B cell (primary cell): ENCODE data around the gene EBLN2. TPM values are rescaled to one million over a fixed set of nuclear protein-coding genes. Genes with fewer than 3 reads are reported as not detected.
"Not testable (repeated sequence)": the region's sequence is repeated elsewhere in the genome, so short reads cannot be mapped to it uniquely, and the experiment has no call there.

ENCODE experiments used
- ATAC-seq: fragments of 200-7000 bp; cut with Tn5 transposase; one replicate; pipeline ENCODE4 v1.10.0; 2021; ENCODE audit warnings: low read depth, mild to moderate bottlenecking, moderate number of reproducible peaks, moderate library complexity
- CTCF ChIA-PET: fragments of 350-600 bp; sonication (Branson Sonifier 250); formaldehyde crosslinking; loops from one replicate; lab custom pipeline; 2021; ENCODE audit warnings: antibody characterized with exemption, inconsistent platforms; lab: Charles Lee
- POLR2A ChIA-PET: fragments of 350-600 bp; sonication (Branson Sonifier 250); formaldehyde crosslinking; loops from one replicate; lab custom pipeline; 2021; ENCODE audit warnings: antibody characterized with exemption; lab: Charles Lee
- DNase-seq: peaks from one replicate; pipeline ENCODE4 v3.0.0; 2013
- H2AFZ ChIP-seq: 2 replicates; pipeline ENCODE4 v1.6.1; 2012; ENCODE audit warnings: mild to moderate bottlenecking, low read depth, low read length; ENCODE audit not compliant: insufficient read depth, poor library complexity, severe bottlenecking
- H3K27ac ChIP-seq, 2 donors: 1 replicate in 1 of 2; 2 replicates in 1 of 2; pipeline ENCODE4 v1.5.1; 2012 to 2013; ENCODE audit warnings: low read length in 2 of 2, mild to moderate bottlenecking in 2 of 2, moderate library complexity in 1 of 2
- H3K27me3 ChIP-seq, 4 experiments: fragments of 200-600 bp in 1 of 4; sonication (generic) in 1 of 4; replicated peaks in 1 of 4; 1 replicate in 2 of 4; 2 replicates in 2 of 4; pipeline versions ENCODE4 v1.6.1 to v1.7.0; 2013 to 2016; ENCODE audit warnings: low read length in 3 of 4, mild to moderate bottlenecking in 2 of 4, mixed read lengths in 1 of 4, moderate library complexity in 1 of 4; ENCODE audit not compliant: insufficient read depth in 4 of 4, control insufficient read depth in 3 of 4; ENCODE audit errors: control extremely low read depth in 1 of 4
- H3K36me3 ChIP-seq, 2 experiments: replicated peaks in 1 of 2; 1 replicate in 1 of 2; 2 replicates in 1 of 2; pipeline versions ENCODE4 v1.6.1 to v1.7.1; 2013; ENCODE audit warnings: low read length in 1 of 2; ENCODE audit not compliant: insufficient read depth in 2 of 2, control insufficient read depth in 1 of 2; ENCODE audit errors: control extremely low read depth in 1 of 2, extremely low read depth in 1 of 2
- H3K4me1 ChIP-seq, 2 donors: fragments of 200-600 bp in 1 of 2; sonication (generic) in 1 of 2; 1 replicate in 1 of 2; 2 replicates in 1 of 2; pipeline versions ENCODE4 v1.5.1 to v1.6.1; 2013 to 2017; ENCODE audit warnings: low read length in 2 of 2; ENCODE audit not compliant: control insufficient read depth in 2 of 2, insufficient read depth in 2 of 2
- H3K4me2 ChIP-seq: replicated peaks from 2 replicates; pipeline ENCODE3; 2012; ENCODE audit warnings: mild to moderate bottlenecking, low read depth, low read length; ENCODE audit not compliant: poor library complexity, severe bottlenecking
- H3K4me3 ChIP-seq, 5 experiments: fragments of 200-600 bp in 1 of 5; sonication (generic) in 1 of 5; 1 replicate in 3 of 5; 2 replicates in 2 of 5; pipeline versions ENCODE4 v1.5.1 to v1.7.0; 2011 to 2016; ENCODE audit warnings: low read length in 4 of 5, mild to moderate bottlenecking in 4 of 5, low read depth in 2 of 5, control low read depth in 1 of 5, moderate library complexity in 1 of 5; ENCODE audit not compliant: insufficient read depth in 1 of 5; ENCODE audit errors: control extremely low read depth in 1 of 5, extremely low read depth in 1 of 5
- H3K79me2 ChIP-seq: fragments of 200-600 bp; sonication (generic); one replicate; pipeline ENCODE4 v1.6.0; 2016; ENCODE audit warnings: low read length; ENCODE audit not compliant: control insufficient read depth, insufficient read depth
- H3K9ac ChIP-seq: fragments of 200-600 bp; sonication (generic); 2 replicates; pipeline ENCODE4 v1.6.1; 2017; ENCODE audit warnings: mild to moderate bottlenecking, low read length, moderate library complexity
- H3K9me3 ChIP-seq, 3 donors: one replicate each; pipeline versions ENCODE4 v1.6.1 to v1.7.1; 2013; ENCODE audit warnings: low read length in 2 of 3; ENCODE audit not compliant: control insufficient read depth in 2 of 3, insufficient read depth in 1 of 3; ENCODE audit errors: control extremely low read depth in 1 of 3
- H4K20me1 ChIP-seq: 2 replicates; pipeline ENCODE4 v1.6.0; 2012; ENCODE audit warnings: mild to moderate bottlenecking, low read length; ENCODE audit not compliant: insufficient read depth, control insufficient read depth, poor library complexity, severe bottlenecking
- H3K27ac Mint-ChIP-seq: one replicate; pipeline ENCODE4 v1.8.0; 2021; ENCODE audit warnings: mixed read lengths
- H3K27me3 Mint-ChIP-seq: one replicate; pipeline ENCODE4 v1.8.0; 2021; ENCODE audit warnings: mixed read lengths
- H3K4me1 Mint-ChIP-seq: one replicate; pipeline ENCODE4 v1.8.0; 2021; ENCODE audit warnings: mixed read lengths
- H3K4me3 Mint-ChIP-seq: one replicate; pipeline ENCODE4 v1.8.0; 2021; ENCODE audit warnings: mixed read lengths
- H3K9me3 Mint-ChIP-seq: one replicate; pipeline ENCODE4 v1.8.0; 2022; ENCODE audit warnings: mixed read lengths; ENCODE audit not compliant: insufficient read depth
- EZH2 ChIP-seq: IDR thresholded peaks from 2 replicates; pipeline ENCODE4 v1.6.1; 2012; ENCODE audit warnings: borderline replicate concordance, low read depth, mild to moderate bottlenecking, moderate library complexity, low read length; ENCODE audit not compliant: insufficient read depth, poor library complexity, severe bottlenecking
- WGBS: methylation state at CpG from one replicate; pipeline ENCODE4 v1.1.5; 2013; ENCODE audit warnings: missing lambda C conversion rate; ENCODE audit not compliant: insufficient coverage; 5-methylcytosine and 5-hydroxymethylcytosine counted together
- intact Hi-C: fragments of 100-400 bp; cut with micrococcal nuclease; formaldehyde crosslinking; loops from one replicate; pipeline ENCODE4 v1.10.0; 2022
- polyA plus RNA-seq: library from polyadenylated mRNA; depleted of rRNA; stranded (reverse); fragments of >200 nt; gene quantifications from 2 replicates; pipeline ENCODE4 v1.2.3, GENCODE V29; 2012
- total RNA-seq, 2 donors: library from RNA; stranded (reverse); fragments of 120-200 nt in 1 of 2; gene quantifications; 1 replicate in 1 of 2; 2 replicates in 1 of 2; pipeline versions ENCODE4 v1.2.3 to v1.2.4, GENCODE V29; 2013 to 2022
- TF ChIP-seq, protein P1 (sequence below): fragments of 200-600 bp; IDR thresholded peaks from one replicate; pipeline ENCODE4 v1.8.0; 2022; ENCODE audit warnings: antibody characterized with exemption, mild to moderate bottlenecking

EBLN2 gene
- total and polyA plus RNA-seq, 2 donors (not counting 1 experiment from before 2014, with no cell fraction given) = 4.5 to 10.2 TPM

GRCh38 chr3:73060302-73060723, 1.1 kb upstream of the EBLN2 start:
- no CpG with 5 or more reads among the region's 1 CpG for WGBS
- no peaks in the 10 kb centered on the region for H3K27me3 Mint-ChIP-seq
- no peak for ATAC-seq

DNA sequence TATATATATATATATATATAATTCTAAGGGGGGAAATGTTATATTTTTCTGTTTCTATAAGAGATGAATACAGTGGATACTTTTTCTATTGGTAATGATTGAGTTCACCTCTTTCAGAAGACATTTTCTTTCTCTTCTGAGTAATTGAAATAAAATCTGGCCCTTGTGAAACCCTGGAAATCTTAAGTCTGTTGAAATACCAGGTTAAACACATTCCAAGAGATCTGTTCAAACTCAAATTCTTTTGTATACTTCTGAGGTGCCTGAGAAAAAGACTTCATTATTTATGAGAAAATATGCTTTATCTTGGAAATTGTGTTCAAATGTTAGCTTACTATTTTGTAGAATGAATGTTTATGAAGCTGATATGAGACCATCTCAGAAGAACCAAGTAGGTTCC, 4.8 kb downstream of the EBLN2 start:
- H3K4me2 ChIP-seq, DNase-seq, H3K4me3 Mint-ChIP-seq, H3K9me3 Mint-ChIP-seq, H3K27ac Mint-ChIP-seq, H3K4me1 ChIP-seq, H3K4me1 Mint-ChIP-seq, intact Hi-C loops, H4K20me1 ChIP-seq, POLR2A ChIA-PET, H3K9ac ChIP-seq, H3K27me3 ChIP-seq, H3K27ac ChIP-seq, H3K27me3 Mint-ChIP-seq, H2AFZ ChIP-seq, H3K4me3 ChIP-seq, ATAC-seq, H3K79me2 ChIP-seq, H3K9me3 ChIP-seq: not testable (repeated sequence)
- peaks cover 16 to 50% of the 10 kb centered on the region in 2 experiments for H3K36me3 ChIP-seq
- CTCF ChIA-PET = interaction anchor here (1.4 kb wide), 1 partner anchor 10 kb away, joined by 6 read pairs; no protein-coding TSS in a partner anchor

More at GRCh38 chr3:73060302-73060723, 1.1 kb upstream of the EBLN2 start:
- intact Hi-C loops = no loop called here
- Histone ChIP-seq H3K79me2 (no peaks in the 10 kb centered on the region), H3K27me3 (no peaks in the 10 kb centered on the region), H3K4me2 (no peak overlapping the region), H3K36me3 (peaks cover 16 to 45% of the 10 kb centered on the region in 2 experiments), H4K20me1 (peaks cover 33% of the 10 kb centered on the region), H3K9me3 (no peaks in the 10 kb centered on the region), H3K4me3 (no peak overlapping the region), H3K9ac (no peak overlapping the region), H3K27ac (no peak overlapping the region), H2AFZ (no peak overlapping the region), H3K4me1 (no peaks in the 10 kb centered on the region)
- Mint-ChIP-seq H3K27ac (no peak overlapping the region), H3K4me1 (peaks cover 4% of the 10 kb centered on the region), H3K4me3 (no peak overlapping the region), H3K9me3 (no peaks in the 10 kb centered on the region)
- no peak for TF ChIP-seq EZH2
- TF ChIP-seq, protein P1, sequence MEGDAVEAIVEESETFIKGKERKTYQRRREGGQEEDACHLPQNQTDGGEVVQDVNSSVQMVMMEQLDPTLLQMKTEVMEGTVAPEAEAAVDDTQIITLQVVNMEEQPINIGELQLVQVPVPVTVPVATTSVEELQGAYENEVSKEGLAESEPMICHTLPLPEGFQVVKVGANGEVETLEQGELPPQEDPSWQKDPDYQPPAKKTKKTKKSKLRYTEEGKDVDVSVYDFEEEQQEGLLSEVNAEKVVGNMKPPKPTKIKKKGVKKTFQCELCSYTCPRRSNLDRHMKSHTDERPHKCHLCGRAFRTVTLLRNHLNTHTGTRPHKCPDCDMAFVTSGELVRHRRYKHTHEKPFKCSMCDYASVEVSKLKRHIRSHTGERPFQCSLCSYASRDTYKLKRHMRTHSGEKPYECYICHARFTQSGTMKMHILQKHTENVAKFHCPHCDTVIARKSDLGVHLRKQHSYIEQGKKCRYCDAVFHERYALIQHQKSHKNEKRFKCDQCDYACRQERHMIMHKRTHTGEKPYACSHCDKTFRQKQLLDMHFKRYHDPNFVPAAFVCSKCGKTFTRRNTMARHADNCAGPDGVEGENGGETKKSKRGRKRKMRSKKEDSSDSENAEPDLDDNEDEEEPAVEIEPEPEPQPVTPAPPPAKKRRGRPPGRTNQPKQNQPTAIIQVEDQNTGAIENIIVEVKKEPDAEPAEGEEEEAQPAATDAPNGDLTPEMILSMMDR = no peak
- CTCF ChIA-PET = no interaction called here
- POLR2A ChIA-PET = no interaction called here
- DNase-seq = no peak
